AG09309 (cell line): ENCODE measurements around the gene STX16.

Experiments used
- DNase-seq: peaks from one replicate; pipeline ENCODE4 v3.0.0-alpha.2; 2010; ENCODE audit warnings: low read depth
- H3K4me3 ChIP-seq: 2 replicates; pipeline ENCODE4 v1.5.1; 2011; ENCODE audit warnings: mild to moderate bottlenecking, low read depth, low read length, moderate library complexity; ENCODE audit not compliant: control insufficient read depth
- CTCF ChIP-seq: IDR thresholded peaks from 2 replicates; pipeline ENCODE4 v1.5.1; 2011; ENCODE audit warnings: mild to moderate bottlenecking, low read depth, low read length, inconsistent platforms; ENCODE audit not compliant: insufficient read depth, control insufficient read depth; ENCODE audit errors: missing control alignments

The STX16 gene

DNA sequence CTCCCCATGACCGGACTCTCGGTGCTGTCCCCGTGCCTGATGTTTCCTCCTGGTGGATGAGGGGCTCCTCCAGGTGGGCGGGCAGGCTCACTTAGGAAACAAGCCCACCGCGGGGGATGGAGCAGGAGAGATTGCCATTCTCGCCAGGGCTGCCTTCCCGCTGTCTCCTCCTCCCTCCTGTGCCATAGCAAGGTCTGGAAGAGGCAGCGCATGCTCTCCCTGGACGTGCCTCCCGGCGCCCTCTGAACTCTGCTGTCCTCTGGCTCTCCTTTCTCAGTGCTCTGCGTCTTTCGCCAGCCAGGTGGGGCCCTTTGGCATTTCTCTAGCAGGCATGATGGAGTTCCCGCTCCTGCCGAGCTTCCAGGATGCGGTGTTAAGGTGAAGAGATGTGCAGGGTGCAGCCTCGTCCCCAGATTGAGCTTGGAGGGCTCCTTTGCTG, 24.1 kb downstream of the STX16 start:
- no peak overlapping the region for H3K4me3 ChIP-seq
- no peak for TF ChIP-seq CTCF
- no peak for DNase-seq

GRCh38 chr20:58675641-58676040, 24.6 kb downstream of the STX16 start:
- no peak overlapping the region for H3K4me3 ChIP-seq
- no peak for DNase-seq
- no peak for TF ChIP-seq CTCF

DNA sequence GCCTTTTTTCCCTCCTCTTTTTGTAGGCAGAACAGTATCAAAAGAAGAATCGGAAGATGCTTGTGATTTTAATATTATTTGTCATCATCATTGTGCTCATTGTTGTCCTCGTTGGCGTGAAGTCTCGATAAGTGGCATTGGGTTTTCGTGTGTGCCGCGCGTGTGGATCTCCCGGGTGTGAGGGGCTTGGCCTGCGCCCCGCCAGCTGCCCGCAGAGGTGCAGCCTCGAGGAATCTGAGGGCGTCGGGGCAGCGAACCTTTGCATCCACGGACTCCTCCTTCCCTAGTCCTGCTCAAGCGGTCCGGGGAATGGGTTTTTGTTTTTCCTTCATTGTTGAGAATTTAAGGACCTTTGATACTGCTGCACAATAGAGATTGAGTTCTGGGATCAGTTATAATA, 25.1 kb downstream of the STX16 start:
- H3K4me3 ChIP-seq = no peak overlapping the region
- no peak for TF ChIP-seq CTCF
- DNase-seq = no peak

DNA sequence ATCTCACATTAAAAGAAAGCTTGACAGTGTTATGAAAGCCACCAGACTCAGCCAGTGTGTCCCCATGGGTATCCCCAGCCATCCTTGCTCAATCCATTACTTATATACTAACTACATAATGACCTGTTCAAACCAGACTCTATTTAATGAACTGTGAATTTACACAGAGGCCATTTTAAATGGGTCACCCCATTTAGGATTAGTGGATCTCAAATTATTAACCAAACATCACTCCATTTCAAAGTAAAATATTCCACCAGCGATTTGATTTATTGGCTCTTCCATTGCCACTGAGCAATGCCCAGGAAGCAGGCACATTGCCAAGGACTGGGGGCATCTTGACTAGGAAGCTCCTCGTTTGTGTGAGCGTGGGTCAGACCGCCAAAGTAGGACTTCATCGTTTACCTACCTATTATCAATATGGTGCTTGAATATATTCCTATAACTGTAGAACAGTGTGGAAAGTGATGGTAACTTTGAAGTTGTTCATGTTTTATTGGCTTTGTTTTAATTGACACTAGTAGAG, 26.1 kb downstream of the STX16 start:
- no peak overlapping the region for H3K4me3 ChIP-seq
- no peak for TF ChIP-seq CTCF
- DNase-seq = no peak

- DNase-seq = no peak
- no peak overlapping the region for H3K4me3 ChIP-seq
- TF ChIP-seq CTCF = no peak
Observed at GRCh38 chr20:58677808-58678207, 26.7 kb downstream of the STX16 start.

- no peak for DNase-seq
- H3K4me3 ChIP-seq = no peak overlapping the region
- TF ChIP-seq CTCF = no peak
Observed at GRCh38 chr20:58678806-58679205, 27.7 kb downstream of the STX16 start.
